Stimulated activated naive CD4-positive, alpha-beta T cell treated with Interleukin-2 at 50 U/mL for 16 hours (primary cell): ENCODE measurements around the gene ZNF316.

Experiments used
- DNase-seq: peaks from one replicate; lab custom pipeline; 2025; lab: John Stamatoyannopoulos, UW

ZNF316 gene

DNA sequence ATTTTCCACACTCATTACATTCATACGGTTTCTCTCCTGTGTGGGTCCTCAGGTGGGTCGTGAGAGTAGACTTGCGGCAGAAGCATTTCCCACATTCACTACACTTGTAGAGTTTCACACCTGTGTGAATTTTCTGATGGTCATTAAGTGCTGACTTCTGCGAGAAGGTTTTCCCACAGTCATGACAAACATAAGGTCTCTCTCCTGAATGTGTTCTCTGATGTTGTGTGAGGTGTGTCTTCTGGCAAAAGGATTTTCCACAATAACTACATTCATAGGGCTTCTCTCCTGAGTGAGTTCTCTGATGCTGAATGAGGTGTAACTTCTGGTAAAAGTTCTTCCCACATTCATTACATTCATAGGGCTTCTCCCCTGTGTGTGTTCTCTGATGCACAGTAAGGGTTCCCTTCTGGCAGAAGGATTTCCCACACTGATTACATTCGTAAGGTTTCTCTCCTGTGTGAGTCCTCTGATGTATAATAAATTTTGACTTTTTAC, 54.5 kb downstream of the ZNF316 start:
- DNase-seq = no peak

- no peak for DNase-seq
Measured at GRCh38 chr7:6700793-6701192, 63.7 kb downstream of the ZNF316 start.

GRCh38 chr7:6701860-6702259, 64.7 kb downstream of the ZNF316 start:
- no peak for DNase-seq
